Tibial nerve (tissue), 4 donors: ENCODE measurements around the gene NDUFS4.

Experiments
- CTCF ChIP-seq, 5 experiments: fragments of 200-600 bp in 3 of 5; fragments of 450-650 bp in 2 of 5; sonication (generic) in 3 of 5; IDR thresholded peaks; one replicate each; pipeline ENCODE4 v1.5.1; 2016 to 2019; ENCODE audit warnings: antibody characterized with exemption in 5 of 5, mild to moderate bottlenecking in 3 of 5, moderate library complexity in 2 of 5
- EP300 ChIP-seq, 2 donors: sonication (generic); formaldehyde crosslinking; IDR thresholded peaks; one replicate each; pipeline ENCODE4 v1.6.1; 2017; ENCODE audit warnings: antibody characterized with exemption in 2 of 2, mild to moderate bottlenecking in 1 of 2
- POLR2A ChIP-seq, 2 donors: fragments of 450-650 bp; IDR thresholded peaks; one replicate each; pipeline ENCODE4 v1.6.1; 2017; ENCODE audit warnings: antibody characterized with exemption in 2 of 2, mild to moderate bottlenecking in 2 of 2, moderate library complexity in 2 of 2

- TF ChIP-seq CTCF (IDR thresholded peaks at IDR 0.05) (no peak), POLR2A (IDR thresholded peaks at IDR 0.05) (no peak), EP300 (IDR thresholded peaks at IDR 0.05) (no peak)
These were observed 44.5 kb upstream of the NDUFS4 start for GRCh38 chr5:53515988-53516387.
